ENCODE results near the gene KCP.

KCP gene

DNA sequence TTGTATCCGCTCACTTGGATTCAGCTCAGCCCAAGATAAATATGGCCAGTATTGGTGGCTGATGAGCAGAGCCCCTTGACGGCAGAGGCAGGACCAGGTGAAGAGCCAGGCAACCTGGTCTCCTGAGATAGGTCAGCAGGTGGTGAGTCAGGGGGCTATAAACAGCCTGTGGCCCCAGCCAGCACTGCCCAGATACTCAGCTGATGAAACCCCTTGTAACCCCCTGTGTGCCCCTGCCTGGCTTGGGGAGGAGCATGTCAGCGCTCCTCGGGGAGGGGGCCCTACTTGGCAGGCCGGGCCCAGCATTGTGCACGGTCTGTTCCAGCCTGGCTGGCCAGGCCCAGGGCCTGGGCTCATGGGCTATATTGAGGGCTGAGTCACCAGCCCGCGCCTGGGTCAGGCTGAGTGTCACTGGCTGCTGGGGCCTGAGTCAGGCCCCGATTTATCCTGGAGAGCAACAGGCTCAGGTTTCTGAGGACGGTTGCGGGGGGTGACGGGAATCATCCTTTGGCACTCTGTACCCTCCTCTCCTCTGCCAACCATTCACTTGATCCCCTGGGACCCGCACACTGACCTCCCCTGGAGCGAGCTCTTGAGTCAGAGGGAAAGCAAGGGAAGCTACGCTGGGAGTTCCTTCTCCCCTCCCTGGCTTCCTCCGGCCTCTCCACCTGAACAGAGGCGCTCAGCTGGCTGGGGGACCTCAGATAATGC, 83.1 kb downstream of the KCP start:
- Mint-ChIP-seq H3K27ac (no peak overlapping the region), H3K9me3 (no peaks in the 10 kb centered on the region), H3K36me3 (ENCODE audit: low read depth) (no peaks in the 10 kb centered on the region), H3K4me1 (ENCODE audit: low read depth) (peaks cover 1% of the 10 kb centered on the region), H3K4me3 (no peak overlapping the region), H3K27me3 (ENCODE audit: low read depth) (peaks cover 50% of the 10 kb centered on the region)

DNA sequence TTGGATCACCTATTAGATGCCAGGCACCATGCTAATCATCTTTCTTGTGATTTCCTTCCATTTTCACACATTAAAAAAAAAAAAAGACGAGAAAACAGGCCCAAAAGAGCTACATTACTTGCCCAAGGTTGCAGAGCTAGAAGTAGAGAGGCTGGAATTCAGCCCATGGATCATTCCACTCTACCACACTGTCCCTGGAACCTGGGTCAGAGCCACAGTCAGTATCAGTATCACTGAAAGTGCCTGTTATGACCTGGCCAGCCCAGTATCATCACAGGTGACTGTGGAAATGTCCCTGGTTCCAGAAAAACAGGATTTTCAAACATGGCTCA, 83.6 kb downstream of the KCP start:
- Mint-ChIP-seq H3K4me1 (ENCODE audit: low read depth) (peaks cover 1% of the 10 kb centered on the region), H3K27ac (no peak overlapping the region), H3K36me3 (ENCODE audit: low read depth) (no peaks in the 10 kb centered on the region), H3K4me3 (no peak overlapping the region), H3K27me3 (ENCODE audit: low read depth) (peaks cover 45% of the 10 kb centered on the region), H3K9me3 (no peaks in the 10 kb centered on the region)
